ENCODE measurements around the gene DISP1. TPM values are rescaled to one million over a fixed set of nuclear protein-coding genes. Genes with fewer than 3 reads are reported as not detected.
"Not testable (repeated sequence)": the region's sequence is repeated elsewhere in the genome, so short reads cannot be mapped to it uniquely, and the experiment has no call there.

The DISP1 gene
- total RNA-seq, 1 experiment from 2014 or later, result 6.6 TPM

- no peaks in the 10 kb centered on the region for H3K27me3 ChIP-seq (replicated peaks; ENCODE audit: control insufficient read depth, insufficient read depth, low read length)
- Mint-ChIP-seq H3K4me3 (ENCODE audit: unreplicated experiment) (no peak overlapping the region), H3K4me1 (ENCODE audit: low read depth, unreplicated experiment) (peaks cover 20% of the 10 kb centered on the region), H3K27ac (ENCODE audit: unreplicated experiment) (no peak overlapping the region), H3K36me3 (ENCODE audit: insufficient read depth, unreplicated experiment) (peaks cover 6% of the 10 kb centered on the region), H3K27me3 (ENCODE audit: insufficient read depth, unreplicated experiment) (no peaks in the 10 kb centered on the region), H3K9me3 (ENCODE audit: unreplicated experiment) (no peaks in the 10 kb centered on the region)
- peaks cover 23% of the 10 kb centered on the region for H3K4me1 ChIP-seq
- TF ChIP-seq CTCF (IDR thresholded peaks at IDR 0.05; ENCODE audit: insufficient read depth in 1 of 2, low read depth in 1 of 2, low read length in 1 of 2, severe bottlenecking in 1 of 2, unreplicated experiment in 1 of 2), result no peak
- ChIA-PET POLR2A (no interaction called here), CTCF (no interaction called here)
- no peaks in the 10 kb centered on the region for H3K9me3 ChIP-seq
- H3K4me3 ChIP-seq (ENCODE audit: low read depth, low read length), result no peak overlapping the region
- no peaks in the 10 kb centered on the region for H3K36me3 ChIP-seq (ENCODE audit: control insufficient read depth, insufficient read depth, low read length)
- intact Hi-C loops (cut with micrococcal nuclease; ENCODE audit: unreplicated experiment), result no loop called here
- no TSS peak for BruUV-seq (replicated peaks)
- DNase-seq, result no peak
Measured at GRCh38 chr1:222845763-222846162, 30.9 kb downstream of the DISP1 start.

- H3K4me3 ChIP-seq (ENCODE audit: low read depth, low read length); intact Hi-C loops (cut with micrococcal nuclease; ENCODE audit: unreplicated experiment); H3K36me3 ChIP-seq (ENCODE audit: control insufficient read depth, insufficient read depth, low read length); DNase-seq; CTCF ChIA-PET; H3K4me1 ChIP-seq; H3K27me3 Mint-ChIP-seq (ENCODE audit: insufficient read depth, unreplicated experiment); H3K4me3 Mint-ChIP-seq (ENCODE audit: unreplicated experiment); BruUV-seq (replicated peaks); H3K4me1 Mint-ChIP-seq (ENCODE audit: low read depth, unreplicated experiment); POLR2A ChIA-PET; H3K27ac Mint-ChIP-seq (ENCODE audit: unreplicated experiment); H3K36me3 Mint-ChIP-seq (ENCODE audit: insufficient read depth, unreplicated experiment); H3K9me3 Mint-ChIP-seq (ENCODE audit: unreplicated experiment); H3K27me3 ChIP-seq (replicated peaks; ENCODE audit: control insufficient read depth, insufficient read depth, low read length); H3K9me3 ChIP-seq: not testable (repeated sequence)
Measured at GRCh38 chr1:222850550-222850949, 35.7 kb downstream of the DISP1 start.

GRCh38 chr1:222852326-222852725, 37.5 kb downstream of the DISP1 start:
- no peaks in the 10 kb centered on the region for H3K9me3 ChIP-seq
- Mint-ChIP-seq H3K9me3 (ENCODE audit: unreplicated experiment) (peaks cover 8% of the 10 kb centered on the region), H3K36me3 (ENCODE audit: insufficient read depth, unreplicated experiment) (no peaks in the 10 kb centered on the region), H3K27me3 (ENCODE audit: insufficient read depth, unreplicated experiment) (no peaks in the 10 kb centered on the region), H3K4me1 (ENCODE audit: low read depth, unreplicated experiment) (no peaks in the 10 kb centered on the region), H3K4me3 (ENCODE audit: unreplicated experiment) (no peak overlapping the region), H3K27ac (ENCODE audit: unreplicated experiment) (no peak overlapping the region)
- DNase-seq, result no peak
- CTCF ChIA-PET, result no interaction called here
- no TSS peak for BruUV-seq (replicated peaks)
- no peak for TF ChIP-seq CTCF (IDR thresholded peaks at IDR 0.05; ENCODE audit: insufficient read depth in 1 of 2, low read depth in 1 of 2, low read length in 1 of 2, severe bottlenecking in 1 of 2, unreplicated experiment in 1 of 2)
- no peaks in the 10 kb centered on the region for H3K36me3 ChIP-seq (ENCODE audit: control insufficient read depth, insufficient read depth, low read length)
- POLR2A ChIA-PET, result no interaction called here
- H3K4me3 ChIP-seq (ENCODE audit: low read depth, low read length), result no peak overlapping the region
- no peaks in the 10 kb centered on the region for H3K27me3 ChIP-seq (replicated peaks; ENCODE audit: control insufficient read depth, insufficient read depth, low read length)
- no peaks in the 10 kb centered on the region for H3K4me1 ChIP-seq
- intact Hi-C loops (cut with micrococcal nuclease; ENCODE audit: unreplicated experiment), result no loop called here

GRCh38 chr1:222861062-222861461, 46.2 kb downstream of the DISP1 start:
- H3K27me3 Mint-ChIP-seq (ENCODE audit: insufficient read depth, unreplicated experiment), result no peaks in the 10 kb centered on the region
- peaks cover 18% of the 10 kb centered on the region for H3K9me3 Mint-ChIP-seq (ENCODE audit: unreplicated experiment)
- no peak for DNase-seq
- peaks cover 7% of the 10 kb centered on the region; the same call in 1 of the 2 replicates for H3K4me1 ChIP-seq
- H3K27ac Mint-ChIP-seq (ENCODE audit: unreplicated experiment), result no peak overlapping the region
- intact Hi-C loops (cut with micrococcal nuclease; ENCODE audit: unreplicated experiment), result no loop called here
- BruUV-seq (replicated peaks), result no TSS peak
- H3K4me1 Mint-ChIP-seq (ENCODE audit: low read depth, unreplicated experiment), result no peaks in the 10 kb centered on the region
- no peaks in the 10 kb centered on the region; the same call in 1 of the 2 replicates for H3K9me3 ChIP-seq
- H3K4me3 Mint-ChIP-seq (ENCODE audit: unreplicated experiment), result no peak overlapping the region
- CTCF ChIA-PET, result no interaction called here
- POLR2A ChIA-PET, result no interaction called here
- TF ChIP-seq CTCF (IDR thresholded peaks at IDR 0.05; ENCODE audit: insufficient read depth in 1 of 2, low read depth in 1 of 2, low read length in 1 of 2, severe bottlenecking in 1 of 2, unreplicated experiment in 1 of 2), result no peak
- H3K27me3 ChIP-seq (replicated peaks; ENCODE audit: control insufficient read depth, insufficient read depth, low read length), result no peaks in the 10 kb centered on the region
- H3K36me3 ChIP-seq (ENCODE audit: control insufficient read depth, insufficient read depth, low read length), result no peaks in the 10 kb centered on the region
- peaks cover 6% of the 10 kb centered on the region for H3K36me3 Mint-ChIP-seq (ENCODE audit: insufficient read depth, unreplicated experiment)
- no peak overlapping the region for H3K4me3 ChIP-seq (ENCODE audit: low read depth, low read length)

All from Caco-2 (cell line).